Pancreas (tissue), 10 donors: ENCODE data around the gene GALNT9. TPM values are rescaled to one million over a fixed set of nuclear protein-coding genes. Genes with fewer than 3 reads are reported as not detected.

ENCODE experiments used
- ATAC-seq, 4 donors: fragments of 200-7000 bp; cut with Tn5 transposase; one replicate each; pipeline versions ENCODE4 v1.8.0 to v1.9.1; 2020; ENCODE audit warnings: mild to moderate bottlenecking in 4 of 4, moderate library complexity in 4 of 4
- DNase-seq, 6 donors: peaks; one replicate each; pipeline ENCODE4 v3.0.0-alpha.2; 2020
- FAIRE-seq: peaks from 2 replicates; lab custom pipeline; 2012; peaks lifted over from hg19 to GRCh38; lab: Jason Lieb, UNC
- H3K27ac ChIP-seq, 4 donors: fragments of 200-600 bp; sonication (generic); 1 replicate in 3 of 4; 2 replicates in 1 of 4; pipeline versions ENCODE4 v1.5.0 to v1.8.0; 2020
- H3K27me3 ChIP-seq, 4 donors: fragments of 200-600 bp; one replicate each; pipeline ENCODE4 v1.8.0; 2021
- H3K36me3 ChIP-seq, 3 donors: fragments of 200-600 bp; sonication (generic) in 1 of 3; one replicate each; pipeline versions ENCODE4 v1.5.0 to v1.8.0; 2020 to 2021
- H3K4me1 ChIP-seq, 3 donors: fragments of 200-600 bp; one replicate each; pipeline ENCODE4 v1.8.0; 2021
- H3K4me3 ChIP-seq, 4 donors: fragments of 200-600 bp; sonication (generic) in 2 of 4; one replicate each; pipeline versions ENCODE4 v1.5.0 to v1.8.0; 2020 to 2021
- H3K9me3 ChIP-seq, 4 donors: fragments of 200-600 bp; one replicate each; pipeline ENCODE4 v1.8.0; 2021
- CTCF ChIP-seq, 4 donors: fragments of 200-600 bp; sonication (generic) in 3 of 4; IDR thresholded peaks; one replicate each; pipeline versions ENCODE4 v1.5.0 to v1.8.0; 2021; ENCODE audit warnings: antibody characterized with exemption in 4 of 4
- WGBS, 2 donors: extraction: QIAGEN DNeasy Blood & Tissue Kit; methylation state at CpG; one replicate each; pipeline ENCODE4 v1.1.7; 2013; 5-methylcytosine and 5-hydroxymethylcytosine counted together
- intact Hi-C, 3 donors: fragments of 100-400 bp; cut with DNase I; formaldehyde crosslinking; loops; one replicate each; pipeline versions ENCODE4 v1.11.1 to v1.14.2; 2022
- polyA plus RNA-seq, 2 donors: library from polyadenylated mRNA; stranded (reverse); fragments of 200-250 nt; gene quantifications; one replicate each; pipeline ENCODE4 v1.2.3, GENCODE V29; 2013
- total RNA-seq, 6 donors: library from RNA; stranded (reverse); fragmentation: NEBNext Ultra II Directional in 4 of 6; extraction: Animal tissue kit (Norgen Biotek cat#: 25700) in 4 of 6; gene quantifications; one replicate each; pipeline versions ENCODE4 v1.2.1 to v1.2.4, GENCODE V29; 2021 to 2023
- donor health status: healthy with polysubstance abuse.
- donor health status: DM: no; HTN: no; CAD: no; lungs with moderate emphysema.
- donor health status: DM: no; HTN: no; CAD: no.
- donor health status: control.
- donor health status: control.
- donor health status: Bipolar disorder and iron deficiency.
- donor health status: DM: yes; HTN: yes; CAD: no.
- donor health status: DM: no; HTN: no; CAD: no.
- donor health status: DM: no; HTN: no; CAD: no.
- donor health status: DM: yes; HTN: yes; CAD: no.

The GALNT9 gene
- total and polyA plus RNA-seq, 8 donors = 0.09 to 0.46 (median 0.25) TPM; not detected in 5

GRCh38 chr12:132321321-132322118 lies 7.9 kb downstream of the GALNT9 start:
- no peaks in the 10 kb centered on the region for H3K4me1 ChIP-seq
- TF ChIP-seq CTCF (IDR thresholded peaks at IDR 0.05) = no peak
- H3K9me3 ChIP-seq = no peaks in the 10 kb centered on the region
- ATAC-seq (no peak), FAIRE-seq (no peak), DNase-seq (peak in 2 of 6 donors; percentile 11 to 38)
- no peak overlapping the region for H3K4me3 ChIP-seq
- intact Hi-C loops = no loop called here
- WGBS, 2 donors = 48 to 53% methylated on average over 20 of the region's 20 CpGs
- H3K27ac ChIP-seq = no peak overlapping the region
- no peaks in the 10 kb centered on the region for H3K36me3 ChIP-seq
- H3K27me3 ChIP-seq = peaks cover 0 to 4% (median 0%) of the 10 kb centered on the region in 4 donors

- Histone ChIP-seq H3K4me3 (no peak overlapping the region), H3K36me3 (no peaks in the 10 kb centered on the region), H3K27ac (no peak overlapping the region), H3K27me3 (peaks cover 0 to 4% (median 0%) of the 10 kb centered on the region in 4 donors), H3K4me1 (no peaks in the 10 kb centered on the region), H3K9me3 (no peaks in the 10 kb centered on the region)
- FAIRE-seq (no peak), ATAC-seq (no peak), DNase-seq (peak in 2 of 6 donors; percentile 12 to 55)
- 57 to 70% methylated on average over 23 of the region's 23 CpGs for WGBS, 2 donors
- intact Hi-C loops = no loop called here
- TF ChIP-seq CTCF (IDR thresholded peaks at IDR 0.05) = no peak
Observed at GRCh38 chr12:132320767-132321211, 8.6 kb downstream of the GALNT9 start.

- no peak for TF ChIP-seq CTCF (IDR thresholded peaks at IDR 0.05)
- intact Hi-C loops = no loop called here
- Histone ChIP-seq H3K9me3 (no peaks in the 10 kb centered on the region), H3K27me3 (peaks cover 0 to 4% (median 0%) of the 10 kb centered on the region in 4 donors), H3K27ac (no peak overlapping the region), H3K4me3 (no peak overlapping the region), H3K36me3 (no peaks in the 10 kb centered on the region), H3K4me1 (no peaks in the 10 kb centered on the region)
- FAIRE-seq (no peak), ATAC-seq (no peak), DNase-seq (peak in 2 of 6 donors; percentile 2 to 29)
- WGBS, 2 donors = 69 to 73% methylated on average over 29 of the region's 29 CpGs
Observed at GRCh38 chr12:132319991-132320570, 9.3 kb downstream of the GALNT9 start.

- H3K4me1 ChIP-seq = no peaks in the 10 kb centered on the region
- no peak for ATAC-seq
- H3K27me3 ChIP-seq = peaks cover 0 to 4% (median 0%) of the 10 kb centered on the region in 4 donors
- no peaks in the 10 kb centered on the region for H3K9me3 ChIP-seq
- TF ChIP-seq CTCF (IDR thresholded peaks at IDR 0.05) = no peak
- FAIRE-seq = no peak
- H3K4me3 ChIP-seq = no peak overlapping the region
- DNase-seq = peak in 2 of 6 donors; percentile 8 to 31
- H3K36me3 ChIP-seq = no peaks in the 10 kb centered on the region
- WGBS, 2 donors = 46 to 51% methylated on average over 30 of the region's 30 CpGs
- H3K27ac ChIP-seq = no peak overlapping the region
- intact Hi-C loops = no loop called here
Observed at GRCh38 chr12:132319359-132319950, 9.9 kb downstream of the GALNT9 start.
